Measurements from ENCODE around the gene INSR. TPM values are rescaled to one million over a fixed set of nuclear protein-coding genes. Genes with fewer than 3 reads are reported as not detected.
A peak's percentile ranks its signal among the peaks of the same experiment; 100 is the strongest.

The INSR gene
- total and polyA plus RNA-seq, 2 experiments from 2014 or later: 19.2 to 52.1 TPM

GRCh38 chr19:7195046-7195445, 99.2 kb downstream of the INSR start:
- H3K36me3 ChIP-seq (ENCODE audit: insufficient read depth): no peaks in the 10 kb centered on the region
- TF ChIP-seq ETS1 (IDR thresholded peaks at IDR 0.05): no peak
- TF ChIP-seq NANOG (IDR thresholded peaks at IDR 0.05; ENCODE audit: borderline replicate concordance): no peak
- no peak for TF ChIP-seq EZH2 (IDR thresholded peaks at IDR 0.05; ENCODE audit: low read depth, unreplicated experiment)
- no peak for ATAC-seq
- H3K4me1 Mint-ChIP-seq: peaks cover 4% of the 10 kb centered on the region; the same call in 2 of the 3 replicates
- H3K79me2 ChIP-seq (replicated peaks; ENCODE audit: insufficient read depth): 0 out of 2 replicates have a peak, but pooled peaks cover 3% of the 10 kb centered on the region
- no peak overlapping the region for H3K27ac Mint-ChIP-seq
- H3F3A ChIP-seq (replicated peaks; ENCODE audit: low read depth): peaks cover 3% of the 10 kb centered on the region; the same call in 1 of the 2 replicates
- H3K36me3 Mint-ChIP-seq (ENCODE audit: low read depth): no peaks in the 10 kb centered on the region
- H3K27ac ChIP-seq (ENCODE audit: low read depth): 0 out of 2 replicates have a peak overlapping the region, but pooled peaks have one; percentile 59
- no peak overlapping the region for H2AFZ ChIP-seq
- no peak overlapping the region for H3K4me3 Mint-ChIP-seq
- peaks cover 17% of the 10 kb centered on the region for H3K27me3 Mint-ChIP-seq (ENCODE audit: insufficient read depth, low read depth, poor library complexity)
- DNase-seq (ENCODE audit: low spot score): no peak
- H3K4me1 ChIP-seq (ENCODE audit: insufficient read depth): no peaks in the 10 kb centered on the region; the same call in 1 of the 2 replicates
- no peaks in the 10 kb centered on the region for H4K20me1 ChIP-seq (replicated peaks; ENCODE audit: insufficient read depth)
- H3K27me3 ChIP-seq (ENCODE audit: insufficient read depth): no peaks in the 10 kb centered on the region
- no peaks in the 10 kb centered on the region; the same call in 2 of the 3 replicates for H3K9me3 Mint-ChIP-seq
- H3K4me2 ChIP-seq: no peak overlapping the region
- H3K4me3 ChIP-seq: no peak overlapping the region
- H3K9me2 ChIP-seq (ENCODE audit: insufficient read depth): no peaks in the 10 kb centered on the region

DNA sequence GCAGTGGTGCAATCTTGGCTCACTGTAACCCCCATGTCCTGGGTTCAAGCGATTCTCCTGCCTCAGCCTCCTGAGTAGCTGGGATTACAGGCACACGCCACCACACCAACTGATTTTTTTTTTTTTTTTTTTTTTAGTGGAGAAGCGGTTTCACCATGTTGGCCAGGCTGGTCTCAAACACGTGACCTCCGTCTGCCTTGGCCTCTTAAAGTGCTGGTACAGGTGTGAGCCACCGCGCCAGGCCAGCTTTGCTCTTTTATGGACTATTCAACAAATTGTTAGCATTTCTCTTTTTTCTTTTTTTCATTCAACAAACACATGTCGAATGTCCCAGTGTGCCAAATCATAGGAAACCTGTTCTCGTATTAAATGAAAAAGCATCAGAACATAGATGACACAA, 99.6 kb downstream of the INSR start:
- Histone ChIP-seq H3K4me2 (no peak overlapping the region), H3F3A (replicated peaks; ENCODE audit: low read depth) (0 out of 2 replicates have a peak, but pooled peaks cover 3% of the 10 kb centered on the region), H3K4me1 (ENCODE audit: insufficient read depth) (no peaks in the 10 kb centered on the region; the same call in 1 of the 2 replicates), H3K27ac (ENCODE audit: low read depth) (0 out of 2 replicates have a peak overlapping the region, but pooled peaks have one; percentile 59), H3K4me3 (no peak overlapping the region), H2AFZ (no peak overlapping the region), H3K9me2 (ENCODE audit: insufficient read depth) (no peaks in the 10 kb centered on the region), H3K36me3 (ENCODE audit: insufficient read depth) (no peaks in the 10 kb centered on the region), H3K27me3 (ENCODE audit: insufficient read depth) (no peaks in the 10 kb centered on the region), H3K79me2 (replicated peaks; ENCODE audit: insufficient read depth) (0 out of 2 replicates have a peak, but pooled peaks cover 3% of the 10 kb centered on the region), H4K20me1 (replicated peaks; ENCODE audit: insufficient read depth) (no peaks in the 10 kb centered on the region)
- Mint-ChIP-seq H3K4me1 (no peaks in the 10 kb centered on the region; the same call in 2 of the 3 replicates), H3K36me3 (ENCODE audit: low read depth) (no peaks in the 10 kb centered on the region), H3K9me3 (no peaks in the 10 kb centered on the region; the same call in 2 of the 3 replicates), H3K27me3 (ENCODE audit: insufficient read depth, low read depth, poor library complexity) (peaks cover 17% of the 10 kb centered on the region), H3K4me3 (no peak overlapping the region), H3K27ac (no peak overlapping the region)
- DNase-seq (ENCODE audit: low spot score) (no peak), ATAC-seq (no peak)
- TF ChIP-seq ZNF331 (CRISPR knock-in tag; IDR thresholded peaks at IDR 0.05; ENCODE audit: low read depth) (no peak), ZNF114 (CRISPR knock-in tag; IDR thresholded peaks at IDR 0.05) (no peak), POLR2AphosphoS5 (IDR thresholded peaks at IDR 0.05; ENCODE audit: low read depth) (no peak), ETS1 (IDR thresholded peaks at IDR 0.05) (no peak), CTCF (conservative IDR thresholded peaks at IDR 0.05; ENCODE audit: low read depth in 2 of 2) (no peak), EZH2 (IDR thresholded peaks at IDR 0.05; ENCODE audit: low read depth, unreplicated experiment) (no peak), CREB1 (CRISPR knock-in tag; IDR thresholded peaks at IDR 0.05; ENCODE audit: low read depth) (no peak), JUNB (IDR thresholded peaks at IDR 0.05; ENCODE audit: unreplicated experiment) (no peak), NANOG (IDR thresholded peaks at IDR 0.05; ENCODE audit: borderline replicate concordance) (no peak)
- TF ChIP-seq, protein P1, sequence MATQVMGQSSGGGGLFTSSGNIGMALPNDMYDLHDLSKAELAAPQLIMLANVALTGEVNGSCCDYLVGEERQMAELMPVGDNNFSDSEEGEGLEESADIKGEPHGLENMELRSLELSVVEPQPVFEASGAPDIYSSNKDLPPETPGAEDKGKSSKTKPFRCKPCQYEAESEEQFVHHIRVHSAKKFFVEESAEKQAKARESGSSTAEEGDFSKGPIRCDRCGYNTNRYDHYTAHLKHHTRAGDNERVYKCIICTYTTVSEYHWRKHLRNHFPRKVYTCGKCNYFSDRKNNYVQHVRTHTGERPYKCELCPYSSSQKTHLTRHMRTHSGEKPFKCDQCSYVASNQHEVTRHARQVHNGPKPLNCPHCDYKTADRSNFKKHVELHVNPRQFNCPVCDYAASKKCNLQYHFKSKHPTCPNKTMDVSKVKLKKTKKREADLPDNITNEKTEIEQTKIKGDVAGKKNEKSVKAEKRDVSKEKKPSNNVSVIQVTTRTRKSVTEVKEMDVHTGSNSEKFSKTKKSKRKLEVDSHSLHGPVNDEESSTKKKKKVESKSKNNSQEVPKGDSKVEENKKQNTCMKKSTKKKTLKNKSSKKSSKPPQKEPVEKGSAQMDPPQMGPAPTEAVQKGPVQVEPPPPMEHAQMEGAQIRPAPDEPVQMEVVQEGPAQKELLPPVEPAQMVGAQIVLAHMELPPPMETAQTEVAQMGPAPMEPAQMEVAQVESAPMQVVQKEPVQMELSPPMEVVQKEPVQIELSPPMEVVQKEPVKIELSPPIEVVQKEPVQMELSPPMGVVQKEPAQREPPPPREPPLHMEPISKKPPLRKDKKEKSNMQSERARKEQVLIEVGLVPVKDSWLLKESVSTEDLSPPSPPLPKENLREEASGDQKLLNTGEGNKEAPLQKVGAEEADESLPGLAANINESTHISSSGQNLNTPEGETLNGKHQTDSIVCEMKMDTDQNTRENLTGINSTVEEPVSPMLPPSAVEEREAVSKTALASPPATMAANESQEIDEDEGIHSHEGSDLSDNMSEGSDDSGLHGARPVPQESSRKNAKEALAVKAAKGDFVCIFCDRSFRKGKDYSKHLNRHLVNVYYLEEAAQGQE (IDR thresholded peaks at IDR 0.05; ENCODE audit: unreplicated experiment): no peak
